Measurements from ENCODE around the gene C5orf47. TPM values are rescaled to one million over a fixed set of nuclear protein-coding genes. Genes with fewer than 3 reads are reported as not detected.

The C5orf47 gene
- total and polyA plus RNA-seq, 4 donors = 0.08 TPM; not detected in 3

DNA sequence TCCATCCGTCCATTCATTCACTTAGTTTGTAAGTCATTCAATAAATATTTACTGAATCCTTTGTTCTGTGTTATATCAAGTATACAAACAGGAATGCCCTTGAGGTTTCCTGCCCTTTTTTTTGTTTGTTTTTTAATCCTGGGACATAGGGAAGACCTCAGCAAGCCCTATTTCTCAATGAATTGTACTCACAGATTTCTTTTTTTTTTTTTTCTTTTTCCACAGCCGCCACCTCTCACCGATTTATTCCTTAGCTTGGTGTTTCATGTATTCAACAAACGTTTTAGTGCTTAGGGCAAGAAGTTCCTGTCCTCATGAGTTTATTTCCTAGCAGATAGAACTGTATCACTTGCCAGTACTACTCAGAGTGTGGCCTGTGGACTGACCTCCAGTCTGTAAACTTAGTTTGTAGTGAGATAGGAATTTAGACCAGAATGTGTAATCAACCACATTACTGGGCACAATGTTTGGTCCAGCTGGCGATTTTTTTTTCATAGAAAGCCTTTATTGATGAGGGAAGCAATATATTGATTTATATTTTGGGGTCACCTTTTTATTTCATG, 35.4 kb upstream of the C5orf47 start:
- peak overlapping the region in 1 of 2 donors; percentile 61 for H3K9ac ChIP-seq (ENCODE audit: low read depth in 1 of 2, low read length in 2 of 2)
- WGBS = 28% methylated on average over 5 of the region's 5 CpGs
- H3K4me3 ChIP-seq (ENCODE audit: low read depth in 1 of 3, low read length in 3 of 3) = no peak overlapping the region
- H3K27ac ChIP-seq (ENCODE audit: low read depth in 1 of 2, low read length in 2 of 2) = peak overlapping the region; percentile 65 to 75
- H3K36me3 ChIP-seq (ENCODE audit: control insufficient read depth in 4 of 4, insufficient read depth in 3 of 4, low read depth in 1 of 4, low read length in 3 of 4) = peaks cover 20 to 61% (median 44%) of the 10 kb centered on the region in 4 donors
- no peak for DNase-seq (ENCODE audit: low spot score)
- H3K4me1 ChIP-seq (ENCODE audit: control insufficient read depth in 4 of 4, insufficient read depth in 4 of 4, low read length in 3 of 4) = peaks cover 7 to 31% (median 29%) of the 10 kb centered on the region in 4 donors
- TF ChIP-seq, protein P1, sequence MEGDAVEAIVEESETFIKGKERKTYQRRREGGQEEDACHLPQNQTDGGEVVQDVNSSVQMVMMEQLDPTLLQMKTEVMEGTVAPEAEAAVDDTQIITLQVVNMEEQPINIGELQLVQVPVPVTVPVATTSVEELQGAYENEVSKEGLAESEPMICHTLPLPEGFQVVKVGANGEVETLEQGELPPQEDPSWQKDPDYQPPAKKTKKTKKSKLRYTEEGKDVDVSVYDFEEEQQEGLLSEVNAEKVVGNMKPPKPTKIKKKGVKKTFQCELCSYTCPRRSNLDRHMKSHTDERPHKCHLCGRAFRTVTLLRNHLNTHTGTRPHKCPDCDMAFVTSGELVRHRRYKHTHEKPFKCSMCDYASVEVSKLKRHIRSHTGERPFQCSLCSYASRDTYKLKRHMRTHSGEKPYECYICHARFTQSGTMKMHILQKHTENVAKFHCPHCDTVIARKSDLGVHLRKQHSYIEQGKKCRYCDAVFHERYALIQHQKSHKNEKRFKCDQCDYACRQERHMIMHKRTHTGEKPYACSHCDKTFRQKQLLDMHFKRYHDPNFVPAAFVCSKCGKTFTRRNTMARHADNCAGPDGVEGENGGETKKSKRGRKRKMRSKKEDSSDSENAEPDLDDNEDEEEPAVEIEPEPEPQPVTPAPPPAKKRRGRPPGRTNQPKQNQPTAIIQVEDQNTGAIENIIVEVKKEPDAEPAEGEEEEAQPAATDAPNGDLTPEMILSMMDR (IDR thresholded peaks at IDR 0.05; ENCODE audit: low read depth, low read length, missing input control) = no peak
- TF ChIP-seq HNF4A (conservative IDR thresholded peaks at IDR 0.05) (peak; percentile 80 to 83), SP1 (IDR thresholded peaks at IDR 0.05) (peak; percentile 66), TAF1 (conservative IDR thresholded peaks at IDR 0.05) (no peak), MAX (IDR thresholded peaks at IDR 0.05) (peak; percentile 59), EGR1 (IDR thresholded peaks at IDR 0.05; ENCODE audit: low read depth in 2 of 2) (peak in 1 of 2 donors; percentile 16), HNF4G (IDR thresholded peaks at IDR 0.05) (no peak), REST (IDR thresholded peaks at IDR 0.05) (no peak), RXRA (IDR thresholded peaks at IDR 0.05) (peak; percentile 72 to 82), GABPA (IDR thresholded peaks at IDR 0.05 in 1 of 2, conservative IDR thresholded peaks at IDR 0.05 in 1 of 2) (no peak), JUND (IDR thresholded peaks at IDR 0.05) (peak in 1 of 2 donors; percentile 61), FOXA1 (IDR thresholded peaks at IDR 0.05) (no peak), RAD21 (IDR thresholded peaks at IDR 0.05) (peak; percentile 35 to 46), ATF3 (IDR thresholded peaks at IDR 0.05) (peak; percentile 31), NR2F2 (IDR thresholded peaks at IDR 0.05) (no peak), FOXA2 (IDR thresholded peaks at IDR 0.05) (peak; percentile 33), YY1 (IDR thresholded peaks at IDR 0.05) (no peak)
- TF ChIP-seq, protein P2, sequence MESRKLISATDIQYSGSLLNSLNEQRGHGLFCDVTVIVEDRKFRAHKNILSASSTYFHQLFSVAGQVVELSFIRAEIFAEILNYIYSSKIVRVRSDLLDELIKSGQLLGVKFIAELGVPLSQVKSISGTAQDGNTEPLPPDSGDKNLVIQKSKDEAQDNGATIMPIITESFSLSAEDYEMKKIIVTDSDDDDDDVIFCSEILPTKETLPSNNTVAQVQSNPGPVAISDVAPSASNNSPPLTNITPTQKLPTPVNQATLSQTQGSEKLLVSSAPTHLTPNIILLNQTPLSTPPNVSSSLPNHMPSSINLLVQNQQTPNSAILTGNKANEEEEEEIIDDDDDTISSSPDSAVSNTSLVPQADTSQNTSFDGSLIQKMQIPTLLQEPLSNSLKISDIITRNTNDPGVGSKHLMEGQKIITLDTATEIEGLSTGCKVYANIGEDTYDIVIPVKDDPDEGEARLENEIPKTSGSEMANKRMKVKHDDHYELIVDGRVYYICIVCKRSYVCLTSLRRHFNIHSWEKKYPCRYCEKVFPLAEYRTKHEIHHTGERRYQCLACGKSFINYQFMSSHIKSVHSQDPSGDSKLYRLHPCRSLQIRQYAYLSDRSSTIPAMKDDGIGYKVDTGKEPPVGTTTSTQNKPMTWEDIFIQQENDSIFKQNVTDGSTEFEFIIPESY (IDR thresholded peaks at IDR 0.05) = no peak
- no peaks in the 10 kb centered on the region for H3K27me3 ChIP-seq (ENCODE audit: control insufficient read depth in 4 of 4, insufficient read depth in 4 of 4, low read length in 3 of 4)
- no peaks in the 10 kb centered on the region for H3K9me3 ChIP-seq (ENCODE audit: control insufficient read depth in 4 of 4, low read length in 3 of 4)

Measured in liver (tissue), 9 donors.